ENCODE results near the gene ERCC3. TPM values are rescaled to one million over a fixed set of nuclear protein-coding genes. Genes with fewer than 3 reads are reported as not detected.

The ERCC3 gene
- total and polyA plus RNA-seq, 4 donors = 13.4 to 52.2 (median 38.4) TPM

GRCh38 chr2:127320586-127321275 lies 26.8 kb upstream of the ERCC3 start:
- Histone ChIP-seq H3K4me3 (ENCODE audit: low read length in 2 of 2) (no peak overlapping the region), H3K9me3 (ENCODE audit: control insufficient read depth, low read length) (no peaks in the 10 kb centered on the region), H3K36me3 (ENCODE audit: control insufficient read depth in 1 of 2, insufficient read depth in 2 of 2, low read length in 1 of 2) (peaks cover 3 to 10% of the 10 kb centered on the region in 2 donors), H3K27me3 (ENCODE audit: control insufficient read depth in 1 of 2, insufficient read depth in 2 of 2, low read length in 1 of 2) (no peaks in the 10 kb centered on the region), H3K27ac (ENCODE audit: low read depth in 1 of 2, low read length in 2 of 2) (no peak overlapping the region), H3K4me1 (ENCODE audit: control insufficient read depth in 1 of 2, insufficient read depth in 2 of 2, low read length in 2 of 2) (no peaks in the 10 kb centered on the region)
- ATAC-seq (ENCODE audit: low FRiP score) (no peak), DNase-seq (no peak)
- 46 to 94% methylated on average over 1 of the region's 1 CpG for WGBS, 2 donors
- intact Hi-C loops (cut with DNase I) = no loop called here

GRCh38 chr2:127320067-127320466 lies 26.1 kb upstream of the ERCC3 start:
- 93 to 97% methylated on average over 1 of the region's 1 CpG for WGBS, 2 donors
- Histone ChIP-seq H3K27me3 (ENCODE audit: control insufficient read depth in 1 of 2, insufficient read depth in 2 of 2, low read length in 1 of 2) (no peaks in the 10 kb centered on the region), H3K4me3 (ENCODE audit: low read length in 2 of 2) (no peak overlapping the region), H3K9me3 (ENCODE audit: control insufficient read depth, low read length) (no peaks in the 10 kb centered on the region), H3K36me3 (ENCODE audit: control insufficient read depth in 1 of 2, insufficient read depth in 2 of 2, low read length in 1 of 2) (peaks cover 3 to 10% of the 10 kb centered on the region in 2 donors), H3K4me1 (ENCODE audit: control insufficient read depth in 1 of 2, insufficient read depth in 2 of 2, low read length in 2 of 2) (no peaks in the 10 kb centered on the region), H3K27ac (ENCODE audit: low read depth in 1 of 2, low read length in 2 of 2) (no peak overlapping the region)
- intact Hi-C loops (cut with DNase I) = no loop called here
- ATAC-seq (ENCODE audit: low FRiP score) = no peak
- no peak for DNase-seq

- no peak for DNase-seq
- H3K4me1 ChIP-seq (ENCODE audit: control insufficient read depth in 1 of 2, insufficient read depth in 2 of 2, low read length in 2 of 2) = no peaks in the 10 kb centered on the region
- no peak overlapping the region for H3K27ac ChIP-seq (ENCODE audit: low read depth in 1 of 2, low read length in 2 of 2)
- H3K4me3 ChIP-seq (ENCODE audit: low read length in 2 of 2) = no peak overlapping the region
- intact Hi-C loops (cut with DNase I) = no loop called here
- no peak for ATAC-seq (ENCODE audit: low FRiP score)
- WGBS, 2 donors = 87 to 88% methylated on average over 7 of the region's 7 CpGs
- peaks cover 5 to 8% of the 10 kb centered on the region in 2 donors for H3K36me3 ChIP-seq (ENCODE audit: control insufficient read depth in 1 of 2, insufficient read depth in 2 of 2, low read length in 1 of 2)
- H3K9me3 ChIP-seq (ENCODE audit: control insufficient read depth, low read length) = no peaks in the 10 kb centered on the region
- no peaks in the 10 kb centered on the region for H3K27me3 ChIP-seq (ENCODE audit: control insufficient read depth in 1 of 2, insufficient read depth in 2 of 2, low read length in 1 of 2)
Measured at GRCh38 chr2:127314193-127314988, 20.4 kb upstream of the ERCC3 start.

GRCh38 chr2:127313406-127313805 lies 19.5 kb upstream of the ERCC3 start:
- no peak overlapping the region for H3K4me3 ChIP-seq (ENCODE audit: low read length in 2 of 2)
- no peak overlapping the region for H3K27ac ChIP-seq (ENCODE audit: low read depth in 1 of 2, low read length in 2 of 2)
- ATAC-seq (ENCODE audit: low FRiP score) = no peak
- H3K9me3 ChIP-seq (ENCODE audit: control insufficient read depth, low read length) = no peaks in the 10 kb centered on the region
- H3K4me1 ChIP-seq (ENCODE audit: control insufficient read depth in 1 of 2, insufficient read depth in 2 of 2, low read length in 2 of 2) = no peaks in the 10 kb centered on the region
- 76 to 81% methylated on average over 3 of the region's 3 CpGs for WGBS, 2 donors
- intact Hi-C loops (cut with DNase I) = no loop called here
- H3K36me3 ChIP-seq (ENCODE audit: control insufficient read depth in 1 of 2, insufficient read depth in 2 of 2, low read length in 1 of 2) = peaks cover 3 to 8% of the 10 kb centered on the region in 2 donors
- DNase-seq = no peak
- no peaks in the 10 kb centered on the region for H3K27me3 ChIP-seq (ENCODE audit: control insufficient read depth in 1 of 2, insufficient read depth in 2 of 2, low read length in 1 of 2)

GRCh38 chr2:127310980-127311379 lies 17.0 kb upstream of the ERCC3 start:
- no peaks in the 10 kb centered on the region for H3K9me3 ChIP-seq (ENCODE audit: control insufficient read depth, low read length)
- H3K4me1 ChIP-seq (ENCODE audit: control insufficient read depth in 1 of 2, insufficient read depth in 2 of 2, low read length in 2 of 2) = no peaks in the 10 kb centered on the region
- peaks cover 6% of the 10 kb centered on the region in 2 donors for H3K36me3 ChIP-seq (ENCODE audit: control insufficient read depth in 1 of 2, insufficient read depth in 2 of 2, low read length in 1 of 2)
- WGBS, 2 donors = 88 to 92% methylated on average over 3 of the region's 3 CpGs
- H3K4me3 ChIP-seq (ENCODE audit: low read length in 2 of 2) = no peak overlapping the region
- no peaks in the 10 kb centered on the region for H3K27me3 ChIP-seq (ENCODE audit: control insufficient read depth in 1 of 2, insufficient read depth in 2 of 2, low read length in 1 of 2)
- intact Hi-C loops (cut with DNase I) = no loop called here
- no peak overlapping the region for H3K27ac ChIP-seq (ENCODE audit: low read depth in 1 of 2, low read length in 2 of 2)
- ATAC-seq (ENCODE audit: low FRiP score) = no peak
- DNase-seq = no peak

- ATAC-seq (ENCODE audit: low FRiP score) (no peak), DNase-seq (no peak)
- no peaks in the 10 kb centered on the region for H3K9me3 ChIP-seq (ENCODE audit: control insufficient read depth, low read length)
- peaks cover 5 to 6% of the 10 kb centered on the region in 2 donors for H3K36me3 ChIP-seq (ENCODE audit: control insufficient read depth in 1 of 2, insufficient read depth in 2 of 2, low read length in 1 of 2)
- 87 to 89% methylated on average over 4 of the region's 4 CpGs for WGBS, 2 donors
- H3K4me1 ChIP-seq (ENCODE audit: control insufficient read depth in 1 of 2, insufficient read depth in 2 of 2, low read length in 2 of 2) = no peaks in the 10 kb centered on the region
- no peaks in the 10 kb centered on the region for H3K27me3 ChIP-seq (ENCODE audit: control insufficient read depth in 1 of 2, insufficient read depth in 2 of 2, low read length in 1 of 2)
- no peak overlapping the region for H3K4me3 ChIP-seq (ENCODE audit: low read length in 2 of 2)
- no peak overlapping the region for H3K27ac ChIP-seq (ENCODE audit: low read depth in 1 of 2, low read length in 2 of 2)
- intact Hi-C loops (cut with DNase I) = no loop called here
Measured at GRCh38 chr2:127309468-127309867, 15.5 kb upstream of the ERCC3 start.

- peaks cover 0 to 3% of the 10 kb centered on the region in 2 donors for H3K36me3 ChIP-seq (ENCODE audit: control insufficient read depth in 1 of 2, insufficient read depth in 2 of 2, low read length in 1 of 2)
- no peak overlapping the region for H3K27ac ChIP-seq (ENCODE audit: low read depth in 1 of 2, low read length in 2 of 2)
- no peaks in the 10 kb centered on the region for H3K9me3 ChIP-seq (ENCODE audit: control insufficient read depth, low read length)
- H3K27me3 ChIP-seq (ENCODE audit: control insufficient read depth in 1 of 2, insufficient read depth in 2 of 2, low read length in 1 of 2) = no peaks in the 10 kb centered on the region
- no peaks in the 10 kb centered on the region for H3K4me1 ChIP-seq (ENCODE audit: control insufficient read depth in 1 of 2, insufficient read depth in 2 of 2, low read length in 2 of 2)
- WGBS, 2 donors = 74 to 78% methylated on average over 7 of the region's 7 CpGs
- intact Hi-C loops (cut with DNase I) = no loop called here
- DNase-seq = no peak
- no peak overlapping the region for H3K4me3 ChIP-seq (ENCODE audit: low read length in 2 of 2)
- ATAC-seq (ENCODE audit: low FRiP score) = no peak
Measured at GRCh38 chr2:127308586-127309138, 14.7 kb upstream of the ERCC3 start.

GRCh38 chr2:127305990-127306585 lies 12.1 kb upstream of the ERCC3 start:
- intact Hi-C loops (cut with DNase I) = no loop called here
- Histone ChIP-seq H3K27ac (ENCODE audit: low read depth in 1 of 2, low read length in 2 of 2) (no peak overlapping the region), H3K4me1 (ENCODE audit: control insufficient read depth in 1 of 2, insufficient read depth in 2 of 2, low read length in 2 of 2) (no peaks in the 10 kb centered on the region), H3K9me3 (ENCODE audit: control insufficient read depth, low read length) (no peaks in the 10 kb centered on the region), H3K36me3 (ENCODE audit: control insufficient read depth in 1 of 2, insufficient read depth in 2 of 2, low read length in 1 of 2) (peaks cover 0 to 3% of the 10 kb centered on the region in 2 donors), H3K4me3 (ENCODE audit: low read length in 2 of 2) (no peak overlapping the region), H3K27me3 (ENCODE audit: control insufficient read depth in 1 of 2, insufficient read depth in 2 of 2, low read length in 1 of 2) (no peaks in the 10 kb centered on the region)
- 91 to 94% methylated on average over 4 of the region's 4 CpGs for WGBS, 2 donors
- DNase-seq (no peak), ATAC-seq (ENCODE audit: low FRiP score) (no peak)

Data from aorta (tissue), 5 donors.